Measurements from ENCODE around the gene RPS6KA3. TPM values are rescaled to one million over a fixed set of nuclear protein-coding genes. Genes with fewer than 3 reads are reported as not detected.

Gene RPS6KA3
- total RNA-seq, 1 experiment from 2014 or later, result 9.2 TPM

DNA sequence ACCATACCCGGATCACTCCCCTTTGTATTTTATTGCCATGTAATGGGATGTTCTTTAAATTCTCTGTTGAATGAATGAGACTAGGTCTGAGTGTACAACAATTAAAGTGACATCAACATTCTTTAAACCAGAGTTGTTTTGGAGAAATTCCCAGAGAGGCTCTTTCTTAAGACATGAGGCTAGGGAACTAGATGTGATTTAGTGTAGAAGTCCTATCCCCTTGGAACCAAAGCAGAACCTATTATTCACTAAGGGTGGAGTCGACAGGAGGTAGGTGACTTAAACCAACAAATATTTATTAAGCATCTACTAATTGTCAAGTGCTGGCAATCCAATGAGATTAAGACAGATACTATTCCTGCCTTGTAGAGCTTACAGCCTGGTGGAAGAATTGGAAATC lies 126.7 kb downstream of the RPS6KA3 start:
- Histone ChIP-seq H3K27me3 (ENCODE audit: insufficient read depth, low read length) (no peaks in the 10 kb centered on the region), H4K5ac (ENCODE audit: insufficient read length, low read depth, low read length) (no peak overlapping the region), H3K4me1 (ENCODE audit: insufficient read depth, low read length) (no peaks in the 10 kb centered on the region), H4K8ac (replicated peaks; ENCODE audit: insufficient read length, low read depth, low read length) (no peak overlapping the region), H3K9me3 (ENCODE audit: control insufficient read depth, low read depth, low read length) (peaks cover 8% of the 10 kb centered on the region), H3K79me1 (ENCODE audit: insufficient read depth, low read depth, low read length, poor library complexity, severe bottlenecking) (no peaks in the 10 kb centered on the region), H3K27ac (ENCODE audit: insufficient read length, low read depth, low read length) (no peak overlapping the region), H4K20me1 (ENCODE audit: control insufficient read depth, insufficient read depth, insufficient read length) (no peaks in the 10 kb centered on the region), H4K91ac (ENCODE audit: insufficient read length, low read depth, low read length) (no peak overlapping the region), H3K23ac (ENCODE audit: insufficient read length, low read depth, low read length) (no peak overlapping the region), H3K9ac (ENCODE audit: extremely low read depth, insufficient read length, low read length) (peak overlapping the region; percentile 7), H3K79me2 (ENCODE audit: insufficient read depth, low read length) (peaks cover 18% of the 10 kb centered on the region), H3K18ac (ENCODE audit: insufficient read length, low read depth, low read length) (no peak overlapping the region), H2BK5ac (ENCODE audit: insufficient read length, low read length) (no peak overlapping the region), H2BK15ac (ENCODE audit: low read depth, low read length) (no peak overlapping the region), H2BK20ac (ENCODE audit: low read depth, low read length, poor library complexity, severe bottlenecking) (no peak overlapping the region), H2BK120ac (ENCODE audit: low read depth, low read length, poor library complexity, severe bottlenecking) (no peak overlapping the region), H2AFZ (ENCODE audit: low read length) (no peak overlapping the region), H3K14ac (ENCODE audit: insufficient read depth, low read length) (no peak overlapping the region), H3T11ph (ENCODE audit: low read length) (no peak overlapping the region), H3K4ac (ENCODE audit: low read depth, low read length) (no peak overlapping the region), H3K23me2 (ENCODE audit: insufficient read length, low read depth, low read length, poor library complexity, severe bottlenecking) (no peaks in the 10 kb centered on the region), H2AK5ac (ENCODE audit: insufficient read length, low read length) (no peak overlapping the region), H3K56ac (ENCODE audit: insufficient read length, low read depth, low read length) (no peak overlapping the region), H3K4me2 (ENCODE audit: insufficient read depth, insufficient read length, low read length) (peak overlapping the region; percentile 49), H2BK12ac (ENCODE audit: insufficient read length, low read depth, low read length) (no peak overlapping the region)
- Mint-ChIP-seq H3K36me3 (ENCODE audit: insufficient read depth in 1 of 3, low read depth in 3 of 3) (peaks cover 32 to 57% (median 53%) of the 10 kb centered on the region in 3 experiments), H3K4me1 (peaks cover 5 to 12% of the 10 kb centered on the region in 2 experiments), H3K4me3 (peak overlapping the region; percentile 89 to 90), H3K9me3 (peaks cover 63 to 70% of the 10 kb centered on the region in 2 experiments), H3K27ac (no peak overlapping the region), H3K27me3 (ENCODE audit: low read depth) (no peaks in the 10 kb centered on the region)
- no peak for DNase-seq
- TF ChIP-seq, protein P1, sequence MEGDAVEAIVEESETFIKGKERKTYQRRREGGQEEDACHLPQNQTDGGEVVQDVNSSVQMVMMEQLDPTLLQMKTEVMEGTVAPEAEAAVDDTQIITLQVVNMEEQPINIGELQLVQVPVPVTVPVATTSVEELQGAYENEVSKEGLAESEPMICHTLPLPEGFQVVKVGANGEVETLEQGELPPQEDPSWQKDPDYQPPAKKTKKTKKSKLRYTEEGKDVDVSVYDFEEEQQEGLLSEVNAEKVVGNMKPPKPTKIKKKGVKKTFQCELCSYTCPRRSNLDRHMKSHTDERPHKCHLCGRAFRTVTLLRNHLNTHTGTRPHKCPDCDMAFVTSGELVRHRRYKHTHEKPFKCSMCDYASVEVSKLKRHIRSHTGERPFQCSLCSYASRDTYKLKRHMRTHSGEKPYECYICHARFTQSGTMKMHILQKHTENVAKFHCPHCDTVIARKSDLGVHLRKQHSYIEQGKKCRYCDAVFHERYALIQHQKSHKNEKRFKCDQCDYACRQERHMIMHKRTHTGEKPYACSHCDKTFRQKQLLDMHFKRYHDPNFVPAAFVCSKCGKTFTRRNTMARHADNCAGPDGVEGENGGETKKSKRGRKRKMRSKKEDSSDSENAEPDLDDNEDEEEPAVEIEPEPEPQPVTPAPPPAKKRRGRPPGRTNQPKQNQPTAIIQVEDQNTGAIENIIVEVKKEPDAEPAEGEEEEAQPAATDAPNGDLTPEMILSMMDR (conservative IDR thresholded peaks at IDR 0.05), result no peak
- no CpG with 5 or more reads among the region's 2 CpGs for WGBS (ENCODE audit: extremely low coverage, insufficient read length, low lambda C conversion rate)
